Endometrium (tissue), 2 donors: ENCODE data around the gene TNIK.

Experiments used
- FAIRE-seq: peaks from 2 replicates; lab custom pipeline; 2012; peaks lifted over from hg19 to GRCh38; lab: Jason Lieb, UNC
- donor health status: control.
- donor health status: control.

Gene TNIK

GRCh38 chr3:171340434-171340833 is 119.8 kb downstream of the TNIK start:
- no peak for FAIRE-seq

GRCh38 chr3:171339598-171339997 is 120.6 kb downstream of the TNIK start:
- FAIRE-seq = no peak

GRCh38 chr3:171336406-171336805 is 123.8 kb downstream of the TNIK start:
- FAIRE-seq = no peak

- FAIRE-seq = no peak
Measured at GRCh38 chr3:171335559-171335958, 124.6 kb downstream of the TNIK start.

GRCh38 chr3:171334465-171334811 is 125.8 kb downstream of the TNIK start:
- FAIRE-seq = no peak

- no peak for FAIRE-seq
Measured at GRCh38 chr3:171333784-171334464, 126.3 kb downstream of the TNIK start.

GRCh38 chr3:171330938-171331337 is 129.3 kb downstream of the TNIK start:
- FAIRE-seq = no peak

- peak; percentile 12 for FAIRE-seq
Measured at GRCh38 chr3:171329746-171330145, 130.5 kb downstream of the TNIK start.

- FAIRE-seq = no peak
Measured at GRCh38 chr3:171328419-171329082, 131.7 kb downstream of the TNIK start.

- no peak for FAIRE-seq
Measured at GRCh38 chr3:171327441-171328174, 132.6 kb downstream of the TNIK start.

- FAIRE-seq = no peak
Measured at GRCh38 chr3:171326717-171327440, 133.3 kb downstream of the TNIK start.

- no peak for FAIRE-seq
Measured at GRCh38 chr3:171323938-171324536, 136.2 kb downstream of the TNIK start.

- FAIRE-seq = no peak
Measured at GRCh38 chr3:171321559-171322360, 138.4 kb downstream of the TNIK start.

- FAIRE-seq = peak; percentile 97
Measured at GRCh38 chr3:171320750-171321558, 139.3 kb downstream of the TNIK start.

- FAIRE-seq = no peak
Measured at GRCh38 chr3:171317171-171317570, 143.0 kb downstream of the TNIK start.

- FAIRE-seq = no peak
Measured at GRCh38 chr3:171315919-171316318, 144.3 kb downstream of the TNIK start.

- FAIRE-seq = no peak
Measured at GRCh38 chr3:171315101-171315500, 145.1 kb downstream of the TNIK start.

GRCh38 chr3:171314341-171314740 is 145.9 kb downstream of the TNIK start:
- FAIRE-seq = no peak

- FAIRE-seq = no peak
Measured at GRCh38 chr3:171313702-171314101, 146.5 kb downstream of the TNIK start.

GRCh38 chr3:171312741-171313140 is 147.5 kb downstream of the TNIK start:
- no peak for FAIRE-seq

GRCh38 chr3:171311784-171312183 is 148.4 kb downstream of the TNIK start:
- FAIRE-seq = no peak
